GM19043 (cell line): ENCODE measurements around the gene DCLK1.
"Not testable (repeated sequence)": the region's sequence is repeated elsewhere in the genome, so short reads cannot be mapped to it uniquely, and the experiment has no call there.

Experiments used
- ATAC-seq: cut with Tn5 transposase; IDR thresholded peaks from one replicate; pipeline ENCODE4 v1.9.1; 2021; ENCODE audit warnings: low read depth; ENCODE audit not compliant: unreplicated experiment

The DCLK1 gene

DNA sequence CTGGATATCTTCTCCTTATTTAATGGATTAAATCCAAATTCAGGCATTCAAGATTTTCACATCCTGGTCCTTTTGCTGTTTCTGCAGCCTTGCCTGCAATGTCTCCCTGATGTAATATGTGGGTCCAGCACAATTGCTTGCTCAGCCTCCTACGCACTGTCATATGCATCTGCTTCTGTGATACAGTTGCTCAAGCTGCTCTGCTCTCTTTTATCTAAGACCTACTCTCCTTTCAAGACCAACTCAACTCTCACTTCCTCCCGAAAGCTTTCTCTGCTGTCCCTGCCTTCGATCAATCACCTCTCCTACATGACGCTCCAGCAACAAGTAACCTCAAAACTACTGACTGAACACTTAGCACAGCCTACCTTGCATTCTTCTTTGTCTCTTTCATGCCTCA, 138.2 kb downstream of the DCLK1 start:
- no peak for ATAC-seq

DNA sequence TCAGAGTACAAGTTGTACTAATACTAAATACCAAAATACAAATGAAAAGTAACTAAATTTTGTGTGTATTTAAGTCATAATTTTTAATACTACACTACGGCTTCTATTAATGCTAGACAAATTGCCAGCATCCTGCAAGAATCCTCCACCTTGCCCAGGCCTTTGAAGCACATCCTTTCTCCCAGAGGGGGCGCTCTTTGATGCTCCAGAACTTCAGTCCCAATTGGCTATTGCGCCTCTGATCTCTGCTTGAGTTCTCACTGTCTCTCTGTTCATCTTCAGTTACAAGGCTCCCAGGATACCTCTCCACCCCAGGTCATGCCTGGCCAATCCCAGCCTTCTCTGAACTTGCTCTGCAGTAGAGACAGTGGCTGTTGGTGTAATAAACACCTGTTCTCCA, 141.0 kb downstream of the DCLK1 start:
- no peak for ATAC-seq

DNA sequence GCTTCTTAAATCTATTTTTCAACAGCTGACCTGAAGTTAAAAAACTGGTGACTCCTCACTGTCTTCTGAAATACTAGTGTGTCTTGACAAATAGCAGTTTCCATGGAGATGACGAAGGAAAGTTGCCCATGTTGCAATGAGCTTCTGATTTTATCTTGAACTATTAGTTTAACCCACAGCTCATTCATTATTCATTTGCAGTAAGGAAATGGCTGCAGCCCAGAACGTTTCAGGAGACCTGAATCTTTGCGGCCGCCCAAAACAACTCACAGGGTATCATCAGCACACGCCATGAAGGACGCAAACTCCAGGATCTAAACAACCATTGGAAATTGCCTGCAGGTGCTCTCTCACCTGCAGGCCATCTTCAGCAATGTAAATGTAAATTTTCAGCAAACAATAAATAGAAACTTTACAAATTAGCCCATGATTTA, 142.5 kb downstream of the DCLK1 start:
- ATAC-seq = no peak

DNA sequence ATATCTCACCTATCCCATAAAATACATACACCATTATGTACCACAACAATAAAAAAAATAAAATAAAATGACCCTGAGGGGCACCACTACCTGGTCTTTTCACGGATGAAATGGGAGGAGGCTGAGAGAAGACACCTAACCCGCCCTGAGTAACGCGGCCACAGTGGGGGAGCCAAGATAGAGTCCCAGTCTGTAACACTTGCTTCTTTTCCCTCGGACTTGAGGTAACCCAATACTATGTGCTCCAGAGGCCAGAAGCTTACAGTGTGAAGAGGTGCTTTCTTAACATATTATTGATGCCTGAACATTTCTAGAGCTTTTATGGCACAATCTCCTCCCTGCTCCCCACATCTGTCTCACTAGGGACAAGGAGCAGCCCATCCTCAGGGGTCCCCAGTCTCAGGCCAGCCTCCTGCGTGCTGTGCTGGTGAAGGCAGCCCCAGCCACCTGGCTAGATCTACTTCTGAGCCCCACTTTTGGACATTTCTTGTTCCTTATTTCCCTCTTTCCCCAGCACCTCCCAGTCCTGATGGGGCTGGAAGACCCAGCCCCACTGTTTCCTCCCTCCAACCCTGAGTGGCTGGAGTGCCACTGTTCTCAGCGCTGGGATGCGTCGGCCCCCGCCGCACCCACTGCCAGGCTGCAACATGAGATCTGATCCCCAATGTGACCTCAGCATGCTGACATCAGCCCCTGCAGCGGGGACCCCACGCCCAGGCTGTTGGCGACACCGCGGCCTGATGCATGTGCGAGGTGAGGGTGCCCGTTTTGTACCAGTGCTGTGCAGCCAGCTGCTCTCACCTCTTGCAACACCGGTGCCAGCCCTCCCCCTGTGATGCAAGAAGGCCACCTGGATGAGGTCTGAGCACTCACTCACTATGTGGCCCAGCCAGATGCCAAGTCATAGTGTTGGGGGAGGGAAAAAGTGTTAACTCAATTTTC, 143.3 kb downstream of the DCLK1 start:
- no peak for ATAC-seq

DNA sequence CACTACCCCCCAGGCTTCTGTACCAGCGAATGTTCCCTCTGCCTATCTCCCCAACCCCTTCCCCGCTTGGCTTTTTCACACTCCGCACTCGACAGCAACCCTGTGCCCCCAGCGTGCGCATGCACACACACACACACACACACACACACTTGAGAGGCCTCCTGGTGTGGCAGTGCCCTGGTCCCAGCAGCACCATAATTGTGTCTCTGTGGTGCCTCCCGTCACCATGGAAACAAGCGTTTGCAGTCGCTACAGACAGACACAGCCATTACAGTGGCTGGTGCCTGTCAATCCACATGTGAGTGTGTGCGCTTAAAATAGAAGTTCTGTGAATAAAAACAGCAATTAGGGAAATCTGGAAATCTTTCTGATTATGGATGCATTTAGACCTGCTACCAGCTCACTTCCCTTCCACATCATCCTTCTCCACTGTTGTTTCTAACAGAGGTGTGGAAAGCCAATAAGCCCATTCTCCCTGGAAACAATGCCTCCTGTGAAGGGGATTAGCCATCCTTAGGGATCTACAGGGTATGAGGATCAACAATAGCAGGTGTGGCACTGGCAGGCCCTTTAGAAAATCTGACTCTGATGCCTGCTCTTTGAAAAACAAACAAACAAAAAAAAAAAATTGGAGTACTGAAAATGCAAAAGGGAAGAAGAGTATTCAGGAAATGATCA, 146.3 kb downstream of the DCLK1 start:
- no peak for ATAC-seq

DNA sequence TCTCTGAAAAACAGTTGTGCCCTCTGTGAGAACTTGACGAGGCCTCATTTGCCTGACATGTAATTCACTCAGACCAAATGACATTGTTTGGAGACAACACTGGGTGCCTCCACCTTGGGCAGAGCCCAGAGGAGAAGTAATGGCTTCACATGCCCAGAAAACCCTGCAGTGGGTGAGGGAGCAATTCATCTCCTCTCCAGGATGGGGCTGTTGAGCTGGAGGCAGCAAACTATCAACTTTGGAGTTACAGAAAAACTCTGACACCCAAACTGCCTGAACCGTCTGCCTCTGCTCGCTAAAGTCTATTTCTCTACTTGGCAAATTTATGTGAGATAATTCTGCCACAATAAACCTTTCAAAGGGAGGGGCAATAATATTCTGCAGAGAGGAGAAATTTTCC, 146.9 kb downstream of the DCLK1 start:
- ATAC-seq = no peak

DNA sequence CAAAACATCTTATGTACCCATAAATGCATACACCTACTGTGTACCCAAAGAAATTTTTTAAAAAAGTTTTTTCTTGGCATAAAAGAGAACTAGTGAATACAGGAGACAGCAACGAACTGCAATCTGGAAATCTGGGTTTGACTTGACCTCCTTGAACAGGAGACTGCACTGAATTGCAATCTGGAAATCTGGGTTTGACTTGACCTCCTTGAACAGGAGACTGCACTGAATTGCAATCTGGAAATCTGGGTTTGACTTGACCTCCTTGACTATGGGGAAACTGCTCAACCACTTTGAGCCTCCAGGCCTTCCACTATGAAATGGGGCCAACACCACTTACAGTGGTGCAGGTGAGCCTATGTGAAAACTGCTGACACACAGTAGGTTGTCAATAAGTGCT, 147.5 kb downstream of the DCLK1 start:
- ATAC-seq = not testable (repeated sequence)

DNA sequence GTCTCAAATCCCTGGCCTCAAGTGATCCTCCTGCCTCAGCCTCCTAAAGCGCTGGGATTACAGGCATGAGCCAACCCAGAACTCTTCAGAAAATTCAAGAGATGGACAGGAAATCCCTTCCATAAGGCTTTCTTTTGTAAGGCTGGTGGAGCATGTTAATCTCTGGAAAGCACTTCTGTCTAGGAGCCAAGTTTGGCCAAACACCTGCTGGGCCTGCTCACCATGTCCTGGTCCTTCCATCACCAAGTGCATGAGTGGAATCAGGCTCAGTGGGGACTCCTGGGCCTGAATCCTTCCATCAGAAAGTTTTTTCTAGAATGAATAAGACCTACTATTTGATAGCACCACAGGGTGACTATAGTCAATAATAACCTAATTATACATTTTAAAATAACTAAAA, 148.0 kb downstream of the DCLK1 start:
- no peak for ATAC-seq

DNA sequence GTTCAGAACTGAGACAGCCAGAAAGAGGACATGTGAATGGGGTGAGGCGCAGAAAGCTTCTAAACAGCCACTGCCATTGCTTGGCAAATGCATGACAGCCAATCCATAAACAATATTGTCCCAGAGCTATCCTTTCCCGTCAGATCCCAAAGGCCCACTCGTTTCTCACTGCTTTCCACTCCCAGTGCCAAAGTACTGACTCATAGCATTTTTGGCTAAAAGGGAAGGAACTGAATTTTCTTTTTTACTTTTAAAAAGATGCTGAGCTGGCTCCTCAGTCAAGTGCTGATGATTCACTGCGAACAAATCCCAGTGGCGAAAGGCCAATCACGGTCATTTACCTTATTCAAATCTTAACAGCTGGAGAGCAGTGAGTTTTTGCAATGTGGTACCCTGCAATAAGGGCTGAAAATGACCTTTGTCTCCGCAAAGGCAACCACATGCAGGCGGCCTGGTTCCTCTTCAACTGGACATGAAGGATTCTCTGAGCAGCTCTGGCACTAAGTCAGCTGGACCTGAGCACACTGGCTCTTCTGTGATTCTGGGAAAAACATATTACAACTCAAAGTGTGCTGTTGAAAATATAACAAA, 151.7 kb downstream of the DCLK1 start:
- no peak for ATAC-seq

DNA sequence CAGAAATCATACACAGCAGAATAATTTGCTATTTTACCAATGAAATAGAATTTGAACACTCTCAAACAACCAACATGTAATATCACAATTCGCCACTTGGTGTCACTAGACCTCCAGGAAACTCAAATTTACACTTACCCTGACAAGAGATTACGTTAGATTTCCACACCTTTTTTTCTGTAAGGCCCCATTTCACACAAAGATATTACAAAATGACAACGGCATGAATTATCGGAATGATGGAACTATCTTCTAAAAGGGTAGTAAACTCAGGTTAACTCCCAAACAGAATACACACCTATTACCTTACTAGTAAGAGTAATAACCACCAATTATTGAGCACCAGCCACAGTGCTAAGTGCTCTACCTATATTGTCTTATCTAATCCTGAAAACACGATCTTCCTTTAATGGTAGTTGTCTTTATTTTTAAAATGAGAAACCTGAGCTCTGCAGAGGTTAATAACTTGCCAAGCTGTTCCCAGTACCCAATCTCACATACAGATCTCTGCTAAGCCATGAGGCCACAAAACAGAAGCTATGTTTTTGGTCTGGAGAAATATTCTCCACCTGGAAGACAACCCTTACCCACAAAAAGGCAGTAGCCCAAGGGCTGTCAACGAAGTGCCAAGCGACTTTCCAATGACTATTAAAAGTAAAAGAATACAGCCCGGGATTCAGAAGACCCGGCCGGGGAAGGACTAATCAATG, 152.4 kb downstream of the DCLK1 start:
- no peak for ATAC-seq

DNA sequence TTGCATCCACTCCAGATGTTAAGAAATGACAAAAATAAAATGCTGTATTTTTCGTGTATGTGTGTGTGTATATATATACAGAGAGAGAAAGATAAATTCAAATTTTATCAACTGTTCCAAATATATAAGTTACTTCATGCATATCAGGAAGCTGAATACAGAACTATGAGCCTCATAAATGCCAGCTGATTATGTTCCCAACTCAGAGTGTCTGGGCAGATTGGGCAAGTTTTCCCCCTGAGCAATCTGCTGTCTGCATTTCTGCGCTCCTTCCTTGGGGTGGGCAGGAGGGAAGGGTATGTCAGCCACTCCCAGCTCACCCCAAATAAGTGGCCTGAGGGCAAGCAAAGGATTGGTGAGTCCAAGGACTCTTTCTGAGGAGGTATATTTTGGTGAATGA, 154.1 kb downstream of the DCLK1 start:
- no peak for ATAC-seq

DNA sequence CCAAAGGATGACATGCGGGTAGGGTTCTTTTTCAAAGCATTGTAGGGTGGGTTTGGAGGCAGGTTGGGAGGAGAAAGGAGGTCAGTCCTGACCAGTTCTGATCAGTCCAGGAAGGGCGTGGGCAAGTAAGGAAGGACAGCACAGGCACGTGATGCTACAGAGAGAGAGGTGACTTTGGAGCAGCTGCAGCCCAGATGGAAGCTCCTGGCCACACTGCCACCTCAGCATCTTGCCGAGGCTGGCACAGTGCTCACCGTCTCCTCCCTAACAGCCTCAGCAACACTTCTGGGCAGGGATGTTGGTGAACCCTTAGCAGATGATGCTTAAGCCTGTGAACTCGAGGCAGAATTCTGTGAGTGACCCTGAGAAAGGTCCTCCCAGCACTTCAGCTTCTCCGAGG, 155.1 kb downstream of the DCLK1 start:
- ATAC-seq = no peak

DNA sequence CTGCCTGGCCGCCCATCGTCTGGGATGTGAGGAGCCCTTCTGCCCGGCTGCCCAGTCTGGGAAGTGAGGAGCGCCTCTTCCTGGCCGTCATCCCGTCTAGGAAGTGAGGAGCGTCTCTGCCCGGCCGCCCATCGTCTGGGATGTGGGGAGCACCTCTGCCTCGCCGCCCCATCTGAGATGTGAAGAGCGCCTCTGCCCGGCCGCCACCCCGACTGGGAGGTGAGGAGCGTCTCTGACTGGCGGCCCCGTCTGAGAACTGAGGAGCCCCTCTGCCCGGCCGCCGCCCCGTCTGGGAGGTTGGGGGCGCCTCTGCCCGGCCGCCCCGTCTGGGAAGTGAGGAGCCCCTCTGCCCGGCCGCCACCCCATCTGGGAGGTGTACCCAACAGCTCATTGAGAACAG, 164.2 kb downstream of the DCLK1 start:
- not testable (repeated sequence) for ATAC-seq

DNA sequence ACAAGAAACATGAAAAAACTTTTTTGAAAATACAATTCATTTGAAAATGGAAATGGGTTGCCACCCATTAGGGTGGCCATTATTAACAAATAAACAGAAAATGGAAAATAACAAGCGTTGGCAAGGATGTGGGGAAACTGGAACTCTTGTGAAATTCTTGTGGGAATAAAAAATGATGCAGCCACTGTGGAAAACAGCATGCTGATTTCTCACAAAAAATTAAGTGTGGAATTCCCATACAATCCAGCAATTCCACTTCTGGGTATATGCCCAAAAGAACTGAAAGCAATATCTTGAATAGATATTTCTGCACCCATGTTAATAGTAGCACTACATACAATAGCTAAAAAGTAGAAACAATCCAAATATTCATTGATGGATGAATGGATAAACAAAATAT, 165.2 kb downstream of the DCLK1 start:
- no peak for ATAC-seq

DNA sequence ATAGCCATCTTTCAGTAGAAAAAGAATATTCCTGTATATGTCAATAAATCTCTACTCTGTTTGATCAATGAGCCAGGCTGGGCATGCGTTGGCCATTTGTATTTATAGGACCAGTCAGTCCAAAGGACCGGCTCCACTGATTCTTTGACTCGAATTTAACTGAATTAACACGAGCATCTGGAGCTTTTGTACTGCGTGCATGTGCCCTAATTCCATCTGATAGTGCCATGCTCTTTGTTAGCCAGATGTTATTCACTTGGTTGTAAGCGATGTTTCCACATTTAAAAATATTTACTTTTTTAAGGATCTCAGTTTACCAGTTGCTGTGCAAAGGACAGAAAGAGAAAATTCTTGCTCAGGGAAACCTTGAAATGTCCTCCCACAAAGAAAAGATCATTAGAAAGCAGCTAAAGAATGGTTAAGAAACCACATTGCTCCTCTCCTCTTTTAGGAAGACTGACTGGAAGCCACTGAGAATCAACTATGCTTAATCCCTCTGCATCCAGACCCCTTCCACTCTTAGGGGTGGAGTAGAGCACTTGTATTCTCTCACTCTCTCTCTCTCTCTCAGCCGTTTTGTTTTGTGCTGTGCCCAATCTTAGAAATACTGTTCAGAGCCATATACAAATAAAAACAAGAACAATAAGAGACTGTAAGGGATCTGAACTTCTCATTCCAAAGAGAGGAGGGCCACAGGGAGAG, 165.8 kb downstream of the DCLK1 start:
- no peak for ATAC-seq

DNA sequence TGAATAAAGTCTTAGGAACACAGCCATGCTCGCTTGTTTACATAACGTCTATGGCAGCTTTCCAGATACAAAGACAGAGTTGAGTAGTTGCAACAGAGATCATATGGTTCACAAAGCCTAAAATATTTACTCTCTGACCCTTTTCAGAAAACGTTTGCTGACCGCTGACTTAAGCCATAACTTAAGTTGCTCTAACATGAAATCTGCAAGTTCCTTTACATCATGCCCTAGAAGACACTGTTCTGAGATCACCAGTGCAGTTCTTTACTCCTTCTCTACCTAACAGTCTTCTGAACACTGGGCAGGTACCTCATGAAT, 166.4 kb downstream of the DCLK1 start:
- ATAC-seq = no peak

DNA sequence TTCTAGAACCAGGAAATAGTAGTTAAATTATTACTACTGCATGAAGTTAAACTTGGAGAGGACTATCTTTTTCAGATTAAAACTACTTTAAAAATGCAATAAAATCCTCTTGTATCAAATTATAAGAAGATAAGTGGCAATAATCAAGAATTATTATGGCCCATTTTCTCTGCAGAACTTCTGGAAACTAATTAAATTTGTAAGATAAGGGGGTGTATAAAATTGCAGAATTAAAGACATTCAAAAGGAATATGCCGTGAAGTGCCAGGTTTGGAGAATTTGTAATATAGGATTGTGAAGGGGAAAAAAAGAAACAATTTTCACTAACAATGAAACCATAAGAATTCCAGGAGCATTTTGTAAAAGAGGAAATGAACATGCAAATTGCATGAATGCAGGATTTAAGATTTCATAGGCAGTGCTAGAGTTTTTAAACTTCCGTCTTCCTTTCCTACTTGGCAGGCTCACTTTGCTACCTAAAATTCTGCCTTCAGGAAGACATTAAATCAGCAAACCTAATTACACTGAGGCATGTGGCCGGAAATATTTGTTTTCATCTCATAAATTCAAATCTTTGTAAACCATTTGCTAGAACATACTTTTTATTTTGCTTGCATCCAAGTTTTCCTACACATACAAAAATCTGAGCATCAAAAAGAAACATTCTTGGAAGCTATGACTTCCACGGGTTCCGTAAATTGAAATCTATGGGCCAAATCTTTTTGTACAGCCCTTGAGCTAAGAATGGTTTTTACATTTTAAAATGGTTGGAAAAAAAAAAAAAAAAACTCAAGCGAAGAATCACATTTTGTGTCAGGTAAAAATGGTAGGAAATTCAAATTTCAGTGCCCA, 166.9 kb downstream of the DCLK1 start:
- no peak for ATAC-seq

DNA sequence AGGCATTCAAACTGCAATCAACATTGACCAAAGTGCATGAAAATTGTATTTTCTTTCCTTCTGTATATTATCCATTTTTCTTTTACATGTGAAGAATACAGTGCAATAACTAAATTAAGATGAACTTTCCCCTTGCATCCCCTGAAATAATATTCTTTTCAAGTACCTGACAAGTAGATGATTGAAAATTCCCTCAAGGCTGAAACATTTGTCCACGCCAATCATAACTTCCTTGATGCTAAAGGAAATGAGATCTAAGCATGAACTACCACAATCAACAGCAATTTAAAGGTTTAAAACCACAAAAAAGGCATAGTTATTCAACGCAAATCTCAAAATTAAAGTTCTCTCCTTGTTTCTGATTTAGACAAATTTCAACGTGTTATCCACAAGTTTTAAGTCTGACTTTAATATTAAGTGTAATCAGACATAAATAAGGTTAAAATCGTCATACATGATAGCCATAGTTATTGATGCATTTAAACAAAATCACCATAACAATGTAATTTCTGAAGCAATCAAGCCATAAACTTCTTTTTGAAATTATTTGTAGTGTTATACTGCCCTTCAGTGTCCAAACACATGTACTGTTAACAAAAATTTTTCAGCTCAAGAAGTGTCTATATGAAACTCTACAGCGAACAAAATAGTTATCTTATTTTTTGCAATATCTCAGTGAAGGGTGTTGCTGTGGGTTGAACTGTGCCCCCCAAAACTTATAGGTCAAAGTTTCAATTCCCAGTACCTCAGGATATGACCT, 169.5 kb downstream of the DCLK1 start:
- no peak for ATAC-seq

DNA sequence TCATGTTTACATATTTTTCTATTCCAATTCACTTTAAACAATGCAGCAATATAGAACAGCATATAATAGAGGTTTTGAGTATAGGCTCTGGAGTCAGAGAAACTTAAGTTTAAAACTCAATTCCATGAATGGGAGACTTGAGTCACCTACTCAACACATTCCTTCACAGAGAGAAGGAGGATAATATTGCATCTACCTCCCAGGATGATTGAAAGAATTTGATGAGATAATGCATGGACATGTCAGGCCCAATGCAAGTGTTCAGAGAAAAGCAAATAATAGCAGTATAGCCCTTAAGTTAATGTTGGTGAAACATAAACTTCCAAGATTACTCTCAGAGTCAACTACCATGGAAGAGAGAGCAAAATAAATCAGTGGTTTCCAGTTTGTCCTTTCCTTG, 170.2 kb downstream of the DCLK1 start:
- no peak for ATAC-seq
